NT2/D1 (cell line): Measurements from ENCODE around the gene BMERB1.
A peak's percentile ranks its signal among the peaks of the same experiment; 100 is the strongest.
"Not testable (repeated sequence)": the region's sequence is repeated elsewhere in the genome, so short reads cannot be mapped to it uniquely, and the experiment has no call there.

Experiments used
- DNase-seq: peaks from one replicate; pipeline ENCODE4 v3.0.0-alpha.2; 2011; ENCODE audit warnings: low read depth, low spot score
- H3K27me3 ChIP-seq: 2 replicates; pipeline ENCODE4 v1.6.0; 2011; ENCODE audit warnings: mild to moderate bottlenecking; ENCODE audit not compliant: insufficient read length, insufficient read depth
- H3K36me3 ChIP-seq: 2 replicates; pipeline ENCODE4 v1.6.1; 2011; ENCODE audit warnings: mild to moderate bottlenecking, low read length, mixed read lengths; ENCODE audit not compliant: insufficient read depth, insufficient read length
- H3K4me1 ChIP-seq: 2 replicates; pipeline ENCODE4 v1.5.1; 2011; ENCODE audit not compliant: insufficient read depth, insufficient read length
- H3K4me3 ChIP-seq: 2 replicates; pipeline ENCODE4 v1.5.1; 2011; ENCODE audit warnings: low read depth; ENCODE audit not compliant: insufficient read length
- H3K9ac ChIP-seq: 2 replicates; pipeline ENCODE4 v1.6.0; 2011; ENCODE audit warnings: low read depth; ENCODE audit not compliant: insufficient read length
- H3K9me3 ChIP-seq: 2 replicates; pipeline ENCODE4 v1.5.1; 2011; ENCODE audit warnings: mild to moderate bottlenecking, low read length; ENCODE audit not compliant: insufficient read depth
- SUZ12 ChIP-seq: IDR thresholded peaks from 2 replicates; pipeline ENCODE4 v1.6.1; 2011; ENCODE audit not compliant: insufficient read length, insufficient read depth; ENCODE audit errors: extremely low read depth
- YY1 ChIP-seq: IDR thresholded peaks from 2 replicates; pipeline ENCODE4 v1.6.1; 2011; ENCODE audit not compliant: insufficient read length, insufficient read depth
- ZNF274 ChIP-seq: IDR thresholded peaks from 2 replicates; pipeline ENCODE4 v1.6.1; 2011; ENCODE audit warnings: mild to moderate bottlenecking, low read depth, low read length

BMERB1 gene

DNA sequence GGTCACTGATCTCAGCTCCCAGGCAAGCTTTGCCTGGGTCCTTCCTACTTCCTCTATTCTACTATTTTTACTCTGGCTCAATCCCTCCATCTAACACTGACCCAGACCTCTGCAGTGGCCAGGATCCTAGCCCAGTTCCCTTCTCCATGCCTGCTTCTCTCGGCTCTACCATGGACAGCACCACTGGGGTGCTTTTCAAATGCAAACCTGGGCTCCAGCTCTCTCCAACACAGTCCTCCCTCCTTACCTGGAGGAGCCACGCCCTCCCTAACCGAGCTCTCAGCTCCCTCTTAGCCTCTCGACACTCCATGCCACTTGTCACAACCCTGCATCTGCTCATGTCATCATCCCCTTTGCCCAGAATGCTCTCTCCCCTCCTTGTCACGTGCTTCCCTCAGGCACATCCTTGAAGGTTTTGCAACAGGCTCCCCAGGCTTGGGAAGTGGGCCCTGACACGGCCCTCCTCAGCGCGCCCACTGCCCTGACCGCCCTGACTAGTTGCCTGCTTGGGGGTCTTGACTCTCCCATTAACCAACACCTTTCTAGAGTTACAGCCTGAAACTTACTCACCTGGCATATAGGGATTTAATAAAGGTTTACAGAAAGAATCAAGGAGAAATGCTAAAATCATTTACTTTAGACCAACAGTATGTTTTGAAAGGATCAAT is 167.0 kb downstream of the BMERB1 start:
- H3K9me3 ChIP-seq, result no peaks in the 10 kb centered on the region
- TF ChIP-seq YY1, result no peak
- no peak for TF ChIP-seq ZNF274
- no peak for TF ChIP-seq SUZ12
- H3K9ac ChIP-seq, result no peak overlapping the region
- H3K27me3 ChIP-seq, result no peaks in the 10 kb centered on the region
- peaks cover 88% of the 10 kb centered on the region for H3K36me3 ChIP-seq
- peak; percentile 48 for DNase-seq
- peaks cover 4% of the 10 kb centered on the region for H3K4me1 ChIP-seq
- no peak overlapping the region for H3K4me3 ChIP-seq

GRCh38 chr16:15602285-15603044 is 168.1 kb downstream of the BMERB1 start:
- DNase-seq, result no peak
- H3K36me3 ChIP-seq, result peaks cover 86% of the 10 kb centered on the region
- no peak overlapping the region for H3K4me3 ChIP-seq
- H3K9ac ChIP-seq, result no peak overlapping the region
- peaks cover 8% of the 10 kb centered on the region for H3K4me1 ChIP-seq
- H3K27me3 ChIP-seq, result no peaks in the 10 kb centered on the region
- TF ChIP-seq YY1 (no peak), ZNF274 (no peak), SUZ12 (no peak)
- no peaks in the 10 kb centered on the region for H3K9me3 ChIP-seq

DNA sequence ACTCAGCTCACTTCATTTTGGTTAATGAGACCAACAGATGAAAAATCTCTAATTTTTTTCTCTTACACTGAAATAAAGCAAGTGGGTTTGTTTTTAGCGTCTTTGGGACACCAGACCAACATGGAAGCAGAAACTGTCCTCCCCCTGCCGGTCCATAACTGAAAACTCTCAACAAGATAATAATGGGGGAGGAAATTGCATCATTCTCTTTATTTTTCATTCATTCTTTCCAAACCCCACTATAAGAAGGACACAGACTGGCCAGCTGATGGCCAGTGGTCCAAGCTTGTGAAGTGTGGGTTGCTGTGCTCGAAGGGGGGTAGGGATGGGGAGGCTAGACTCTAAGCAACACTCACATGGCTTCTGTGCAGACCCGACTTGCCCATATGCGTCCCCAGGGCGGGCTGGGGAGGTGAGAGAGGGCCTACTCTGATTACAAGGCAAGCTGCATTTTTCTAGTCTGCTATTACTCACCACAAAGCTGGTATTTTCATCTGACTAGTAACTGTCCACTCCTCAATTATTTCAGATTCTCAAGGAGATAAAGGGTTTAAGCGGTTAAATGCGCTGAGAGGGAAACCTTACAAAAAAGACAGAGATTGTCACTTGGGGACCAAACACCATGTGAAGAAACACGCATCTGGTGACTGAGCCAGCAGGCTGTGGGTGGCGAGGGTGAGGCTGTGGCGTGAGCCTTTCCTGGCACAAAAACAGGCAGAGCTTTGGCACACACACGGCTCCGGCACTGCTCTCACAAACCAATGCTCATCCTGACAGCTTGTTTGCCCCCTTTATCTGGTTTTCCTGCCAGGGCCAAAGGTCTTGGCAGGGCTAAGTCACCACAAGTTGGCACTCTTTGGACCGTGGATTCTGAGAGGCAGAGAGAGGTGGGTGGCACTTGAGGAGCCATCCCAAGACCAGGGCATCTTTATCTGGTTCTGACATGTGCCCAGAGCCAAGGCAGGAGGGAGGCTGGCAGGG is 170.4 kb downstream of the BMERB1 start:
- Histone ChIP-seq H3K4me1 (peaks cover 12% of the 10 kb centered on the region), H3K36me3 (peaks cover 72% of the 10 kb centered on the region), H3K9ac (no peak overlapping the region), H3K9me3 (no peaks in the 10 kb centered on the region), H3K27me3 (no peaks in the 10 kb centered on the region), H3K4me3 (no peak overlapping the region)
- DNase-seq, result no peak
- no peak for TF ChIP-seq ZNF274
- no peak for TF ChIP-seq YY1
- TF ChIP-seq SUZ12, result no peak

DNA sequence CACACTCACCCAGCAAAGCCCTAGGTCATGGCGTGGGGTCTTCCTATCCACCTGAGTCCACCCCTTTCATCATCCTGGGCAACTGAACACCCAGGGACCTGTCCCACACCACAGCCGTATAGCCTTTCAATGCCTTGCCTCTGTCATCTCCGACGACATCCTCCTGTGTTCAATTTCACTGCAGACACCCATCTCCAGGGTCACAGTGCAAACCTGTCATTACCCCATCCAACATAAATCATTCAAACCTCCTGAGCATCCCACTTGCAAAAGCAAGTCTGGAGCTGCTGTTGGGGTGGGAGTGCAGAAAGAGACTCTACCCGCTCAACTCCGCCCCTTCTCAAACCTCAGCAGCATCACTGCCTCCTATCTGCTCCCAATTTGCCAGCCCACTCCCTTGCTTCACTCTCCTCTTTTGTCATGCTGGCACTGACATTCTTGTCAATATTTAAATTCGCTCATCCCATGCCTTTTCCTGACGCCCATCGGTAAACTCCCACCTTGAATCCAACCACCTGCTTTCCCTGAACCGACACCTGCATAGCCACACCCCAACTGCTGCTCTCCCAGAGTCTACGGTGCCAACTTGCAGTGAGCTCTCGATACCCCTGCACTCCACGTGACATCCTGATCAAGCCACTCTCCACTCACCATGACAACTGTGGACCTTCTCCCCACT is 171.6 kb downstream of the BMERB1 start:
- Histone ChIP-seq H3K4me3 (no peak overlapping the region), H3K4me1 (peaks cover 12% of the 10 kb centered on the region), H3K9me3 (no peaks in the 10 kb centered on the region), H3K9ac (no peak overlapping the region), H3K36me3 (peaks cover 65% of the 10 kb centered on the region), H3K27me3 (no peaks in the 10 kb centered on the region)
- TF ChIP-seq YY1 (no peak), SUZ12 (no peak), ZNF274 (no peak)
- no peak for DNase-seq

- no peak overlapping the region for H3K9ac ChIP-seq
- H3K27me3 ChIP-seq, result no peaks in the 10 kb centered on the region
- peaks cover 8% of the 10 kb centered on the region for H3K4me1 ChIP-seq
- H3K9me3 ChIP-seq, result no peaks in the 10 kb centered on the region
- no peak for TF ChIP-seq YY1
- peaks cover 63% of the 10 kb centered on the region for H3K36me3 ChIP-seq
- no peak for DNase-seq
- H3K4me3 ChIP-seq, result no peak overlapping the region
These were observed 172.3 kb downstream of the BMERB1 start for GRCh38 chr16:15606518-15607220.

DNA sequence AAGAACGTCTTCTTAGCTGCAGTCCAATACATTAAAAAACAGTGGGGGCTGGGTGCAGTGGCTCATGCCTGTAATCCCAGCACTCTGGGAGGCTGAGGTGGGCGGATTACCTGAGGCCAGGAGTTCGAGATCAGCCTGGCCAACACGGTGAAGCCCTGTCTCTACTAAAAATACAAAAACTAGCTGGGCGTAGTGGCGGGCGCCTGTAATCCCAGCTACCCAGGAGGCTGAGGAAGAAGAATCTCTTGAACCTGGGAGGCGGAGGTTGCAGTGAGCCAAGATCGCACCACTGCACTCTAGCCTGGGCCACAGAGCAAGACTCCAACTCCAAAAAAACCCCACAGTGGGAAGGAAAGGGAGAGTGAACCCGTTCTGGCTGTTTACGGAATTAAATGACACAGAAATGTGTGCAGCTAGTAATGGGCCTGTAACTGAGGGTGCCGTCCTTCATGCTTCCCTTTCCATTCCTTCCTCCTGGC is 172.9 kb downstream of the BMERB1 start:
- peaks cover 62% of the 10 kb centered on the region for H3K36me3 ChIP-seq
- not testable (repeated sequence) for H3K27me3 ChIP-seq, H3K4me1 ChIP-seq, H3K4me3 ChIP-seq, H3K9ac ChIP-seq, H3K9me3 ChIP-seq, DNase-seq
